HCT116 (cell line): ENCODE results near the gene RBM26.

Source experiments
- EZH2phosphoT487 ChIP-seq: fragments of 200-600 bp; IDR thresholded peaks from 2 replicates; pipeline ENCODE4 v1.6.1; 2018; ENCODE audit warnings: antibody characterized with exemption, borderline replicate concordance
- JUND ChIP-seq: IDR thresholded peaks from 2 replicates; pipeline ENCODE4 v1.6.1; 2012
- POLR2A ChIP-seq: IDR thresholded peaks from 2 replicates; pipeline ENCODE4 v1.7.0; 2011; ENCODE audit warnings: borderline replicate concordance; ENCODE audit not compliant: insufficient read depth, insufficient read length; ENCODE audit errors: extremely low read depth
- POLR2AphosphoS5 ChIP-seq: IDR thresholded peaks from 2 replicates; pipeline ENCODE4 v1.6.1; 2011; ENCODE audit warnings: mild to moderate bottlenecking, low read depth, low read length, moderate library complexity
- RAD21 ChIP-seq: IDR thresholded peaks from 2 replicates; pipeline ENCODE4 v1.6.1; 2012; ENCODE audit warnings: low read depth, mild to moderate bottlenecking
- YY1 ChIP-seq: IDR thresholded peaks from 2 replicates; pipeline ENCODE4 v1.6.1; 2011; ENCODE audit warnings: low read length, low read depth, moderate library complexity, mild to moderate bottlenecking; ENCODE audit not compliant: insufficient replicate concordance; ENCODE audit errors: extremely low read depth
- ZNF274 ChIP-seq: fragments of 200-500 bp; sonication (Bioruptor generic); IDR thresholded peaks from 2 replicates; pipeline ENCODE4 v1.6.1; 2014; ENCODE audit warnings: mild to moderate bottlenecking, low read depth, low read length, inconsistent platforms
- TF ChIP-seq, protein P1 (sequence below), 3 experiments: fragments of 200-600 bp in 1 of 3; sonication (generic) in 1 of 3; IDR thresholded peaks in 2 of 3; conservative IDR thresholded peaks in 1 of 3; 2 replicates each; pipeline ENCODE4 v1.5.1; 2012 to 2017; ENCODE audit warnings: low read depth in 2 of 3, low read length in 2 of 3, antibody characterized with exemption in 1 of 3, borderline replicate concordance in 1 of 3, control low read depth in 1 of 3, mild to moderate bottlenecking in 1 of 3, mixed read lengths in 1 of 3, mixed run types in 1 of 3, moderate library complexity in 1 of 3; ENCODE audit not compliant: insufficient read depth in 1 of 3
- TF ChIP-seq, protein P2 (sequence below): IDR thresholded peaks from 2 replicates; pipeline ENCODE4 v1.6.1; 2012

DNA sequence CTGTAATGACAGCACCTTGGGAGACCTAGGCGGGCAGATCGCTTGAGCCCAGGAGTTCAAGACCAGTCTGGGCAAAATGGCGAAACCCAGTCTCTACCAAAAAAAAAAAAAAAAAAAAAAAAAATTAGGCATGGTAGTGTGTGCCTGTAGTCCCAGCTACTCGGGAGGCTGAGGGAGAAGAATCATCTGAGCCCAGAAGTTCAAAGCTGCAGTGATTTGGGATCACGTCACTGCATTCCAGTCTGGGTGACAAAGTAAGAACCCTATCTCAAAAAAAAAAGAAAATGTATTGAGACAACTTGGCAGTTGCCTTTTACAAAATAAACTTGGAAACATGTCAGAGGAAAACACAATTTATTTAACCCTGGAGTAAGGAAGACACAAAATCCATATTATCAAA lies 26.8 kb downstream of the RBM26 start:
- TF ChIP-seq, protein P1, sequence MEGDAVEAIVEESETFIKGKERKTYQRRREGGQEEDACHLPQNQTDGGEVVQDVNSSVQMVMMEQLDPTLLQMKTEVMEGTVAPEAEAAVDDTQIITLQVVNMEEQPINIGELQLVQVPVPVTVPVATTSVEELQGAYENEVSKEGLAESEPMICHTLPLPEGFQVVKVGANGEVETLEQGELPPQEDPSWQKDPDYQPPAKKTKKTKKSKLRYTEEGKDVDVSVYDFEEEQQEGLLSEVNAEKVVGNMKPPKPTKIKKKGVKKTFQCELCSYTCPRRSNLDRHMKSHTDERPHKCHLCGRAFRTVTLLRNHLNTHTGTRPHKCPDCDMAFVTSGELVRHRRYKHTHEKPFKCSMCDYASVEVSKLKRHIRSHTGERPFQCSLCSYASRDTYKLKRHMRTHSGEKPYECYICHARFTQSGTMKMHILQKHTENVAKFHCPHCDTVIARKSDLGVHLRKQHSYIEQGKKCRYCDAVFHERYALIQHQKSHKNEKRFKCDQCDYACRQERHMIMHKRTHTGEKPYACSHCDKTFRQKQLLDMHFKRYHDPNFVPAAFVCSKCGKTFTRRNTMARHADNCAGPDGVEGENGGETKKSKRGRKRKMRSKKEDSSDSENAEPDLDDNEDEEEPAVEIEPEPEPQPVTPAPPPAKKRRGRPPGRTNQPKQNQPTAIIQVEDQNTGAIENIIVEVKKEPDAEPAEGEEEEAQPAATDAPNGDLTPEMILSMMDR (IDR thresholded peaks at IDR 0.05 in 2 of 3, conservative IDR thresholded peaks at IDR 0.05 in 1 of 3; ENCODE audit: borderline replicate concordance in 1 of 3, insufficient read depth in 1 of 3, low read depth in 2 of 3, low read length in 2 of 3): no peak
- TF ChIP-seq POLR2A (no peak), ZNF274 (no peak), EZH2phosphoT487 (no peak), POLR2AphosphoS5 (no peak), JUND (no peak), RAD21 (no peak), YY1 (no peak)
- TF ChIP-seq, protein P2, sequence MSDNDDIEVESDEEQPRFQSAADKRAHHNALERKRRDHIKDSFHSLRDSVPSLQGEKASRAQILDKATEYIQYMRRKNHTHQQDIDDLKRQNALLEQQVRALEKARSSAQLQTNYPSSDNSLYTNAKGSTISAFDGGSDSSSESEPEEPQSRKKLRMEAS: no peak
